HG03108 (cell line): ENCODE data around the gene MICAL3.
"Not testable (repeated sequence)": the region's sequence is repeated elsewhere in the genome, so short reads cannot be mapped to it uniquely, and the experiment has no call there.

ENCODE experiments used
- ATAC-seq: cut with Tn5 transposase; IDR thresholded peaks from one replicate; pipeline ENCODE4 v1.9.1; 2021; ENCODE audit warnings: moderate library complexity; ENCODE audit not compliant: unreplicated experiment

The MICAL3 gene

GRCh38 chr22:18024276-18024939 lies at the start of gene MICAL3:
MICAL3 (minus strand) TSS chr22:18024561; CDS start chr22:17906812, 117,749 bp downstream.
- ATAC-seq = no peak

GRCh38 chr22:18073927-18074326 lies 49.6 kb upstream of the MICAL3 start:
- ATAC-seq = not testable (repeated sequence)

GRCh38 chr22:18073467-18073866 lies 49.1 kb upstream of the MICAL3 start:
- no peak for ATAC-seq

DNA sequence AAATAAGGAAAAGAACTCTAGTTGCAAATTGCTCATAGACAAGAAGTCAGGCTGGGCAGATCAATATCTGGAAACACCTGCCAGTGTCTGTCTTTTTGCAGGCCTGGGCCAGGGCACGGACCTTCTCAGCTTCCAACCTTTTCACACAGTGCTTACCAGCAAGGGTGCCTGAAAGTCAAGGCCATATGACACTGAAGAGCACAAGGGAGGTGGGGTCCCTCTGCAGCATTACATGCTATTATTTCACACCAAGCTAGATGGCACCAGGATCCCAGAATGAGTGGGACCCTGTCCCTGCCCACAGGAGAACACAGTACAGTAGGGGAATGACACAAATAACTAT lies 47.6 kb upstream of the MICAL3 start:
- ATAC-seq = no peak

DNA sequence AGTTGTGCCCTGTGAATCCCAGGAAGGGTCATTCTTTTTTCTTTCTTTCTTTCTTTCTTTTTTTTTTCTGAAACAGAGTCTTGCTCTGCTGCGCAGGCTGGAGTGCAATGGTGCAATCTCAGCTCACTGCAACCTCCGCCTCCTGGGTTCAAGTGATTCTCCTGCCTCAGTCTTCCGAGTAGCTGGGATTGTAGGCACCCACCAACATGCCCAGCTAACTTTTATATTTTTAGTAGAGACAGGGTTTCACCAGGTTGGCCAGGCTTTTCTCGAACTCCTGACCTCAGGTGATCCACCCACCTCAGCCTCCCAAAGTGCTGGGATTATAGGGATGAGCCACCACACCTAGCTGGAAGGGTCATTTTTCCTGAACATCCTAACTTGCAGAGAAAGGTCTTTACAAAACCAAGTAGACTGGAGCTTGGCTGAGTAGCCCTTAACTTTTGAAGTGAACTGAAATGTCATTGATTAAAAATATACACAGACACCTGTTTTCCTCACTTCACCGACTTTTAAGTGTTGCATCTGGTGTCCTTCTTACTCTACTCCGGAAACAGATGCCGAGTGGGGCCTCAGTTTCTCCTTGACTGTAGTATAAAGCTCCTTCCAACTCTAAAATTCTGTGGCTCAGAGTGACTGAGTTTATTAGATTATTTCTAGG lies 47.1 kb upstream of the MICAL3 start:
- not testable (repeated sequence) for ATAC-seq

DNA sequence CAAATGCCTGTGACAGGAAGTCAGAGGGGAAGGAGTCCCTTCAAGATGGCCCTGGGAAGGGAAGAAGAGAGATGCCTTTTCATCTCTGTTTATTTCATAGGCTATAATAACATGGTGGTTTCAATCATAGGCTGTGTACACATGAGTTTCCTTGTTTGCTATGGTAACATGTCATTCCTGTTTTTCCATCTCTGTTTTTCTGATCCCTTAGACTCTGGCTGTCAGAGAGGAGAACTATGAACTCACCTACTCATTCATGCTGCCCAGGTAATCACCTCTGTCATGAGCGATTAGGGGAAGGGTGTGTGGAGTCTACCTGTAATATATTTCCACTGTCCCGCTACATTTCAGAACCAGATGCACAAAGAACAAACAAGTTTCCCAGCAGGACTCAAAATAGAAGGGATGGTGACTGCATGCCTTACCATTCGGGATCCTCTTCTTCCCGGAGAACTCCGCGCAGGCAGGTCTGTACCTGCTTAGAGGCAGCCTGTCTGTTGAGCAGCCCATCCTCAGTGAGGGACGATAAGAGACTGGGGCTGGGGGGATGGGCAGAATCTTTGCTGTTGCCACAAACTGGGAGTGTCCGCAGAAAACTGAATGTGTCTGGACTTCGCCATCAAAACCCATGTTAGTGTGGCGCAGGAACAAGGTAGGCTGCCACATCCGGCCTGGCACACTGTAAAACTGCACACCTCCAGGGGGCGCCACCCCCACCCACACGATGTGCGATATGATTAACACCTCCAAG lies 46.4 kb upstream of the MICAL3 start:
- no peak for ATAC-seq

DNA sequence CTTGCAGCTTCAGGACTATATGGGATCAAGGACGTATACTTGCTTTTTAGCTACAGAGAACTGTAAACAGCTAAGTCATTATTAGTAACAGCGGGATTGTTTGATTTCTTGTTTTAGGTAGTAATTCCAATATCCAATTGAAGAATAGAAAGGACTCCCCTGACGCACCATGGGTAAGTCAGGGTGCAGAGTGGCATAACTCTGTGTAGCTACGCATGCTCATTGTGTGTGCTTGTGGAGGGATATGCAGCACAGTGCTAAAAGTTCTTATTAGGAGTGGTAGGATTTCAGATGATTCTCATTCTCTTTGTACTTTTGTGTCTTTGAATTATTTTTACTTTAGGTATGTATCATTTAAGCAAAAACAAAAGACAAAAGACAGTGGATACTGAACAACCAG lies 45.7 kb upstream of the MICAL3 start:
- ATAC-seq = no peak

DNA sequence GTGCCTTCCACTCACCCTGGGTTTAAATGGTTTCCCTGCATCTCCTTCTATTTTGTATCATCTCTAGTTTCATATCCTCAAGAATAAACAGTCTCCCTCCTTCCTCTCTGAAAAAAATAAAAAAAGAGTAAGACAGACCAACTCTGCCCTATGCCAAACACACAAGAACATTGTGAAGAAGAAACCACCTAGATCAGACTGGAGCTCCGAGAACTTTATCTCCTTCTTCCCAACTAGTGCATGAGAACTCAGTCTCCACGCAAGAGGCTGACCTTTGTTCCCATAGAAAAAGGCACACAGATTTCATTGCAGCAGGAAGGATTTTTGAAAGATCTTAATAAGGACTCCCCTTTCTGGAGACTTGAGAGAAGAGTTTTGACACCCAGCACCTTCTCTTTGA lies 44.7 kb upstream of the MICAL3 start:
- ATAC-seq = no peak

DNA sequence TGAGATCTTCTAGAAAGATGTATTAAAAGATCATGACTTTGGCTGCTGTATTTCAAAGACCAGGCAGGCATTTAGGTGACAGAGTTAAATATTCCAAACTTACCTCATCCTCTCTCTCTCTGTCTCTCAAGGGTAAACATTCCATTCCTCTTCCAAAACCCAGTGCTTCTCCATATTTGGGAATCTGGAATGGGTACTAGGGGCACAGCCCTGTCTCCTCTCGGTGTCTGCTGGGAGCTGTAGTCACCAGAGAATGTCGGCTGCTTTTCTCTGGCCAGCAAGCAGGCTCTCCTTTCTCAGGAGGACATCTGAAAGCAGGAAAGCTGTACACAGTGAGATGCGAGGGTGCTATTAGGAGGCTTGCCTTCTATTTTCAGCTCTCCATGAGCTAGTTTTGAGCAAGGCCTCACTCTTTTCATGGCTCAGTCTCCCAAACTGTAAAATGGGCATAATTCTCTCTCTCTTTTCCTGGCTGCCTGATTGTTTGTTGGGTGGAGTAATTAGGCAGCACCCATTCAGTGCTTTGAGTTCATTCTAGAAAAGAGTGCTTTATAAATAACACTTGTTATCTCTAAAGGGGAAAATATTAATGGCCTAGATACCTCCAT lies 44.1 kb upstream of the MICAL3 start:
- no peak for ATAC-seq

DNA sequence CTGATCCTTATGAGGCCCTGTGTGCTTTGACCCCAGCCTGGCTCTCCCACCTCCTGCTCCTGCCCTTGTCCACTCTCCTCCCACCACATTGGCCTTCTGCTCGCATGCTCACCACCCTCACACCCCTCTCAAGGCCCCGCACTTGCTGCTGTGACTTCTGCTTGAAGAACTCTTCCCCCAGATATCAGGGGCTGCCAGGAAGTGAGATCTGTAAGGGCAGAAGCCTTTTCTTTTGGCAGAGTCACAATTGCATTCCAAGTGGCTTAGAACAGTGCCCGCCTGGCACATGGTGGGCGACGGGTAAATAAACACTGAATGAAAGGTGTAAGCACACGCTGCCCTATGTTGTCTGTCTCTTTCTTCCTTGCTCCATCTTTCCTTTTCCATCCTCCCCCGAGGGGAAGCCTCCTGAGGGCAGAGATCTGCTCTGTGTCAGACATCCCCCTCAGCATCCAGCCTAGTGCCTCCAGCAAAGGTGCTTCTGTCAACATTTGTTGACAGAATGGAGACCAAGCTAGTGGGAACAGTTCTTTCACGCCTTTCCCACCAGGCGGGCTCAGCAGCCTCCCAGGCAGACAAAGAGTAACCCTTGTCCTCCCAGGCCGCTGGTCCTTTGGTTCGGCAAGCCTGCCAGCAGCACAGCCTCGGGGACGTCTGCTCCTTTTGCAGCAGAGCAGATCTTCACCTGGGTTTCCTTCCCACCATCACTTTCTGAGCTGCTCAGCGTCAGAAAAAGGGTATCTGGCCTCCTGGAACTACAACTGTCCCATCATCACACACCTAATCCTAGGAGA lies 43.4 kb upstream of the MICAL3 start:
- no peak for ATAC-seq

GRCh38 chr22:18067121-18067520 lies 42.8 kb upstream of the MICAL3 start:
- ATAC-seq = no peak

- no peak for ATAC-seq
Observed at GRCh38 chr22:18066181-18066859, 42.0 kb upstream of the MICAL3 start.

DNA sequence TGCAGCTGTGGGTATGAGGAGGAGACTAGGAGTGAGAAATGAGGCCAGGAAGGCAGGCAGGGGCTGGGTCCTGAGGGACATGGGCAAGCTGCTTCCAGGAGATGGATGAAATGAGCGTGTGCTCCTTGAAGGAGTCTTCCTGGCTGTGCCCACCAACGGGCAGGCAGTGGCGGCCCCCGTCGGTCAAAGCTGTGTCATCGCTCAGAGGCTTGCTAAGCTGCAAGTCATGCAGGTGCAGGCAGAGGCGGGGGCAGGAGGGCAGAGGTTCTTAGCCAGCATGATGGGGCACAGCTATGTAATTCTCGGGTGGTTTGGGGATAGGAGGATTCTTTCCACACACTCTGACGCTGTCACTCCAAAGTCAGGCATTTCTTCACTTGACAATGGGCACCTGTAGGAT lies 40.9 kb upstream of the MICAL3 start:
- no peak for ATAC-seq

- no peak for ATAC-seq
Observed at GRCh38 chr22:18064636-18065035, 40.3 kb upstream of the MICAL3 start.

- not testable (repeated sequence) for ATAC-seq
Observed at GRCh38 chr22:18063715-18064114, 39.4 kb upstream of the MICAL3 start.

DNA sequence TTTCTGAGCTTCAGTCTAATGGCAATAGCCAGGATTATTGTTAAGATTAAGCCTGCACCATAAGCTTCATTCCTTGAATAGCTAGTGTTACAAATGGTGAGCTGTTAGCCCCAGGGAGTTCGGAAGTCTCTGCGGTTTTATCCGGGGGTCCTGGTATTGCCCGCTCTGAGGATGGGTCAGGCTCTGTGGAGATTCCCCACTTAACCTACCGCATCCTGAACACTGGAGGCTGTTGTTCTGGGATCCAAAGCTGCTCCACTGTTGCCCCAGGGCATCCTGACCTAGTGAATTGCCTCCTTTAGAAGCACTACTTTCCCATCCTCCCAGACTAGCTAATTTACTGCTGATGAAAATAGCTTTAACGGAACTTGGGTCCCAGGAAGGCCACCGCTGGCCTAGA lies 38.9 kb upstream of the MICAL3 start:
- no peak for ATAC-seq

DNA sequence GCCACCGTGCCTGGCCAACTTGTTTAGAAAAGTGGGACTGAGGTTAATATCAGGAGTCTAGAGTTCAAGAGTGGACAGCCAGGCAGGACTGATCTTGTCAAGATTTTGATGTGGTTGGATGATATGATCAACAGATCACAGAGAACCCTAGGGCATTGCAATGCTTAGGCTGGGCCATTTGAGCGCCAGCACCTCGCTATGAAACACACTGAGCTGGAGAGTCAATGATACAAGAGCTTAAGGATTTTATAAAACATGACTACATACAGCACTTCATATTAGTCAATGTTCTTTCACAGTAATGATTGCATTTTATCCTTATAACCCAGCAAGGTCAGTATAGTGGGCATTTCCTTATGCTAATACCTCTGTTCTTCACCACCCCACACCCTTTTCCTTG lies 38.1 kb upstream of the MICAL3 start:
- no peak for ATAC-seq

DNA sequence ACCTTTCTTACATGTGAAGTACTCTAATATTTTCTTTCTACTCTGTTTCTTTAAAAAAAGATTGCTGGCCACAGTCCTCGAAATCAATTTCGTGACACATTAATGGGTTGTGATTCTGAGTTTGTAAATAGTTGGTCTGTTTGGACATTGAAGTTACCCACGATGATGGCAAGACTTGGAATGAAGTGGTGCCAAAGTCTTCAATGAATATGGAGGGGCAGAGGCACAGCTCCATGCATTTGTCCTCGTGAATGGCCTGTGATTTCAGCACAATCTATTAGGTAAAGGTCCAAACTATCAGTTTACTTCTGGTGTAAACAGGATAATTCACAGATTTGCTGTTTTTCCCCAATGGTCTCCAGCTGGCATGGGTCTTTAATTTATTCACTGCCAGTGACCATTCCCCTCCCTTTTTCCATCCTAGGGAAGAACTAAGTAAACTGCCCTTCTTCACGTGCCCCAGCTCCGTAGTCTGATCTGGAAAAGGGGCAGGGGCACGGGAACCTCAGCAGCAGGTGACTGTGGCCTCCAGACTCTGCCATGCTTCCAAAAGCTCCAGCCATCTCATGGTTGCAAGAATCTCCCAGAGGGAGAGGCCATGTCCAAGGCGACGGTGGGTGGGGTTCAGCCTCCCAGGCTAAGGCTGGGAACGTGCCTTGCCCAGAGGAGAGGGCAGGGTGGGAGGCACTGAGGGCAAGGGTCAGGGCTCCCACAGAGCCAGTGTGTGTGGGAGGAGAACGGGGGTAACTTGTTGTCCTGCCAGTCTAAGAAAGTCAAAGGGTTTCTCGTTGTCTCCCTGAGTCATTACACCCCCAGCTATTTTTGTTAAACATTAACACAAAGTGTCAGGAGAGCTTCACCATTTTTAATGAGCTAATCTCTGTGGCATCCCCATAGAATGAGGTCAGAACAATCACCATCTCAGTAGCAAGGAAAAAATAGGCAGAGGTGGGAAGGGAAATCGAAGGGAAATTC lies 36.6 kb upstream of the MICAL3 start:
- ATAC-seq = no peak

- ATAC-seq = no peak
Observed at GRCh38 chr22:18059991-18060390, 35.6 kb upstream of the MICAL3 start.
